ENCODE results near the gene LIMS4. TPM values are rescaled to one million over a fixed set of nuclear protein-coding genes. Genes with fewer than 3 reads are reported as not detected.
"Not testable (repeated sequence)": the region's sequence is repeated elsewhere in the genome, so short reads cannot be mapped to it uniquely, and the experiment has no call there.

Gene LIMS4
- polyA plus RNA-seq, 3 donors: 1.6 to 5.8 (median 2.9) TPM

DNA sequence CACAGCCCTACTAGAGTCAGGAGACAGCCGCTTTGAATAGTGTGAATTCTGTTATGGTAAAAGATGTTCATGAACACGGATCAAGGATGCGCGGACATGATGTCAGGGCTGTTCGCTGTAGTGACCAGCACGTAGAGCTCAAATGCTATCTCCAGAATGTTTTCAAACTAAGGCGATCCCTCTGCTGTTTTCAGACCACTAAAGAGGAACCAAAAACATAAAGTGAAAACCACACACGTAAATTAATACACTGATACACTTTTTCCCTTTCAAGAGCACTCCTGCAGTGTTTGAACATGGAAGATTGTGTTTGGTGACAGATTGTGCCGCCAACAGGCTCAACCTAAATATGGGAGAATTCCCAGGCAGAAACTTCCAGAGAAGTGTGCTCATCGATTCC lies 73.2 kb downstream of the LIMS4 start:
- no CpG with 5 or more reads among the region's 10 CpGs for WGBS, 3 donors

DNA sequence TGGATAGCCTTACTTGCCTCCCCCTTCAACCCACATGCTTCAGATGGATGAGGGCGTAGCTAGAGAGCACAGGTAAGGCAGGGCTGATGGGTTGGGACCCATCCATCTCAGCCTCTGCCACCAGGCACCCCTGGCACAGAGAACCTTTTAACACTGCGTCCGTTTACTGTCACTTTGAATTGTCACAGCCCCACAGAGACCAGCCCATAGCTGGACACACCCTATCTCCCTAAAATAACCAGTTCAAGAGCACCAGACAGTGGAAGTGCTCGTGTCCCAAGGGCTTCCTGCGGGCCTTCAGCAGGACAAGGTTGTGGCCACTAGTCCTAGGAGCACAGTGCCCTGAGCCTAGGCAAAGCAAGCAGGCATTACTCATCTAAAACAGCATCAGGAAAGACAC lies 76.6 kb downstream of the LIMS4 start:
- not testable (repeated sequence) for H3K27ac ChIP-seq (ENCODE audit: low read depth, low read length)
- WGBS, 3 donors: no CpG with 5 or more reads among the region's 5 CpGs

More for the DNA sequence above, 73.2 kb downstream of the LIMS4 start:
- H3K27ac ChIP-seq (ENCODE audit: low read depth, low read length): not testable (repeated sequence)

Other genes with a start within 250 kb of the LIMS4 start
- gene RGPD6, start 104.4 kb upstream of the LIMS4 start, polyA plus RNA-seq: 10 to 100 TPM in 2 of 3 donors, 1 to 10 TPM in 1; 4.2 to 16.6 (median 10.1) TPM
- under 1 TPM; 0.12 to 0.26 (median 0.22) TPM for gene BUB1, start 205.2 kb upstream of the LIMS4 start, polyA plus RNA-seq